GM18511 (cell line): Measurements from ENCODE around the gene KLHL29.
A peak's percentile ranks its signal among the peaks of the same experiment; 100 is the strongest.

Experiments used
- ATAC-seq: cut with Tn5 transposase; IDR thresholded peaks from one replicate; pipeline ENCODE4 v1.9.1; 2021; ENCODE audit warnings: mild to moderate bottlenecking, moderate library complexity; ENCODE audit not compliant: unreplicated experiment

The KLHL29 gene

DNA sequence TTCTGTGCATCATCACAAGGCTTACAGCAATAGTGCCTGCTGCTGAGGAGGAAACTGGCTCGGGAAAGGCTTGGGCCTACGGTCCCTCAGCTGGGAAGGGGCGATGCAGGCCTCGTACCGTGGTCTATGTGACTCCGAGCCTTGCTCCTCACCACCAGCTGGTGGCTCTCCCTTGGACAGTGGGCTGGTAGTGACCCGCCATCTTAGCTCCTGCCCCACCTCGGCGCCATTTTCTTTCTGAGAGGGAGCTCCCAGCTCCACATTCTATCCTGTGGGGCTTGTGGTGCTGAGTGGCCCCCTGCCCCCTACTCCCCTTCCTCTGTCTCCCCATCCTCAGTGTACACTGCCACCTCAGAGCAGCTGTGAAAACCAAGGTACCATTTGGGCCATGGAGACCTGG lies 255.7 kb downstream of the KLHL29 start:
- ATAC-seq, result no peak

DNA sequence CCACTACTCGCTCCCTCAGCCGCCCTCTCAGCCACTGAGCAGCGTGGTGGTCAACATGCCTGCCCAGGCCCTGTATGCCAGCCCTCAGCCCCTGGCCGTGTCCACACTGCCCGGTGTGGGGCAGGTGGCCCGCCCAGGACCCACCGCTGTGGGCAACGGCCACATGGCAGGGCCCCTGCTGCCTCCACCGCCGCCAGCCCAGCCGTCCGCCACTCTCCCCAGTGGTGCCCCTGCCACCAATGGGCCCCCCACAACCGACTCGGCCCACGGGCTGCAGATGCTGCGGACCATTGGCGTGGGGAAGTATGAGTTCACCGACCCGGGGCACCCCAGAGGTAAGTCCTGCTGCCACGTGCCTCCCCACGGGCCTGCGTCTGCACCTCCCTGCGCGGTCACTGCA lies 257.5 kb downstream of the KLHL29 start:
- no peak for ATAC-seq

DNA sequence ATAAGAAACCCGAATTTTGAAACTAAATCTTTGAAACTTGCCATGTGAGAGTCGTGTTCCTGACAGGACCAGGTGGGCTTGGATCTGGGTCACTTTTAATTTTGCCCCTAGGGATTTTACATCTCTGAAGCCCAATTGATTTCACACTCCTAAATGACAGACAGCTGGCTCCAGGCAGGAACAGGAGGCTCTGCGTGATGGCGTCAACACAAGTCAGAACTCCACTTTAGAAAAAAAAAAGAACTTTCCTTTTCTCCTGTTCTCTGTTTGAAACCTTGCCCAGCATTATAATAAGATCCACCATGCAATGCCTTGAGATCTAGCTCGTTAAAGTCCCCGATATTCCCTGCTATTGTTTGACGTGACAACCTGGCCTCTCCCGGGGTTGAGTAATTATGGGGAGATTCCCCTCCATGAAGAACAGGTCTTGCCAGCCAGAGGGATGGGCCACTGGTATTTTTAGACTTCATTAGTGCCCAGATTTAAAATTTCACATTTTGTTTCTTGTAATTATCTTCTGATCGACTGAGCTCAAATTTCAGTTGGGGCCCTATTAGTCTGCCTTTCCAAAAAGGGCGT lies 260.3 kb downstream of the KLHL29 start:
- ATAC-seq, result no peak

DNA sequence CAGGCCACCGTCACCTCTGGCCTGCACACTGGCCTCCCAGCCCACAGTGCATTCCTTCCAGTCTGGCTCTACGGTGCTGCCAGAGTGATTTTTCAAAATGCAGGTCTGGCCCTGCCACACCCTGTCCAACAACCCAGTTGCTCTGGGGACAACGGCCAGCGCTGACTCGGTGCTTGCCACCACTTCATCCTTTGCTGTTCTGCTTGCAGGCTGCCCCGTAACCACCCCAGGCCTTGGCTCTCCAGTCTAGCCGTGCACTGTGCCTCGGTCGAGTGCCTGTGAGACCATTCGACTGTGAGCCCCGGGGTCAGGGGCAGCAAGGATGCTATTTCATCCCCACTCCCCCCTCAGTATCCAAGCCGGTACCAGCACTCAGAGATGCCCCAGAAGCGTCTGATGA lies 262.6 kb downstream of the KLHL29 start:
- no peak for ATAC-seq

DNA sequence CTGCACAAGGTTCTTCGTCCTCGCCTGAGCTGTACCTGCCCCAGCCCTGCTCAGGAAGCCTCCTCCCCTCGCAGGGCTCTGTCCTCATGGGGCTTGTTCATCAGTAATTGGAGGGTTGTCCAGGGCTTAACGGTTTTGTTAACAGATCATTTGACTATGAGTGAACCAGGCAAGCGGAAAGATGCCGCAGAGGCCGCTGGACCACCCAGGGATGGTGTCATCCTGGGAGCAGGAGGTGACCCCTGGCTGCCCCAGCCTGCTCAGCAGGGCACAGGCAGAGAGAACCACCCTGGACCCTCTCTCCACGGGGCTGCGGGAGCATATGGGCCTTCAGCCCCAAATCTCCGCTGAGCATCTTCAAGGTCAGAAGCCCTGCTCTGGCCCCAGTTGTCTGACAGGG lies 264.3 kb downstream of the KLHL29 start:
- ATAC-seq, result no peak

DNA sequence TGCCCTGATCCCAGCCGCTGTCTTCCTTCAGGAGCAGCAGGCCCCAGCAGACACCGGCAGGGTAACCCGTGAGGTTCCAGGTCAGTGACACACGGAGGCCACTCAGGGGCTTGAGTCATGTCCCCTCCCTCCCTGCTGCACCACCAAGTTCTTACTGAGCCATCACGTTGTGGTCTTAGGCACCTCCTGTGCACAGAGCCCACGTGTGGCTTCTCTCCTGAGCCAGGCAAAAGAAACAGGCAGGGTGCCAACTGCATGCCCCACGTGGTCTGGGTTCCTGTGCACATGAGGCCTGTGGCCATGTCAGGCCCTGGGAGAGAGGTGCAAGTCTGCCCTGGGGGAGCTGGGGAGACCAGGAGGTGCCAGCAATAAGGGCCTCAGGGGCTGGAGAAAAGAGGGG lies 264.8 kb downstream of the KLHL29 start:
- peak; percentile 64 for ATAC-seq

GRCh38 chr2:23651187-23652080 lies 266.5 kb downstream of the KLHL29 start:
- ATAC-seq, result no peak

- ATAC-seq, result no peak
Measured at GRCh38 chr2:23653326-23653725, 268.3 kb downstream of the KLHL29 start.

DNA sequence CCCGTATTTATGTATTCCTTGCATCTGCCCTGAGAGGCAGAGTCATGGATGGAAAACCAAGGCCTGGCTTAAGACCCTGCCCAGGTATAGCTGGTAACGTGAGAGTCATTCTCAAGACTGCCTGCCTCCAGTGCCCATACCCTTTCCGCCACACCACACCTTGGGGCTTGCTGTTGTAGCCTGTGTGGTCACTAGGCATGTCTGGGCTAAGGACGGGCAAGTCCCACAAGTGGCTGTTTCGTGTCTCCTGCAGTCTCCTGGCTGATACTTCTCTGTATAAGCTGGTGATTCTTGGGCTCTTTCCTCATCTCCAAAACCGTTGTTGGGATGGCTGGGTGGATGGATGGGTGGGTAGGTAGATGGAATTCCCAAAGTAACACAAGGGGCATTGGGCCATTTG lies 269.8 kb downstream of the KLHL29 start:
- ATAC-seq, result no peak

GRCh38 chr2:23655934-23656596 lies 271.1 kb downstream of the KLHL29 start:
- ATAC-seq, result no peak

- ATAC-seq, result no peak
Measured at GRCh38 chr2:23656597-23656973, 271.6 kb downstream of the KLHL29 start.

DNA sequence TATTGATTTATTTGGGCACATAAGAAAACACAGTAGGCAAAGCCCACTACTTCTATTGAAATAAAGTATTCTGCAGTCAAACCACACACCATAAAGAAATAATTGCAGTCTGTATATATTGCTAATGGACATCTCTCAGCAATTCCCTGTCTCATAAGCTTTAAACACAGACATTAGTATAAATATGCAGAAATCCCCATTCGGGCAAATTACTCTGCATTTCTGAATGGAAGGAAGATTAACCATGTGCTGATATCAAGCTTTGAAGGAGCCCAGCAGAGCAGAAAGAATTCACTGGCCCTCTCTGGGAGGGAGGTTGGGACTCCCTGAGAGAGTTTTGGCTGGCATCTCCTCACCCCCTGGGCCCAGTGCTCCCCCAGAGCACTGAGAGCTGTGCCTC lies 272.4 kb downstream of the KLHL29 start:
- no peak for ATAC-seq

DNA sequence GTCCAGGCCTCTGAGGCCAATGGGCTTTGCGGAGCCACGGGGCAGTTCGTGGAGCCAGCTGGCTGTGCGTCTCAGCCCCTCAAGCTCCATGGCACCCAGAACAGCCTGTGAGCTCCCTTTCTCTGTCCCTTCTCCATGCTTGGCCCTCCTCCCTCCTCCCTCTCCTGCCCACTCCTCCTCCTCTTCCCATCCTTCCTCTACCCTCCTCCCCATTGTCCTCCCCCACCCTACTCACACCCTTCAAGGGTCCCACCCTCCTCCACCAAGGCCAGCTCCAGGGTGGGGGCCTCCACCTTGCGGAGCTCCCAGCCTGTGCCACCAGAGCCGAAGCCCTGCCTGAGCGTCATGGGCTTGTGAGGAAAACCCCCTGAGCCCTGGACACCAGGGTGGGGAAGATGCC lies 273.0 kb downstream of the KLHL29 start:
- no peak for ATAC-seq

DNA sequence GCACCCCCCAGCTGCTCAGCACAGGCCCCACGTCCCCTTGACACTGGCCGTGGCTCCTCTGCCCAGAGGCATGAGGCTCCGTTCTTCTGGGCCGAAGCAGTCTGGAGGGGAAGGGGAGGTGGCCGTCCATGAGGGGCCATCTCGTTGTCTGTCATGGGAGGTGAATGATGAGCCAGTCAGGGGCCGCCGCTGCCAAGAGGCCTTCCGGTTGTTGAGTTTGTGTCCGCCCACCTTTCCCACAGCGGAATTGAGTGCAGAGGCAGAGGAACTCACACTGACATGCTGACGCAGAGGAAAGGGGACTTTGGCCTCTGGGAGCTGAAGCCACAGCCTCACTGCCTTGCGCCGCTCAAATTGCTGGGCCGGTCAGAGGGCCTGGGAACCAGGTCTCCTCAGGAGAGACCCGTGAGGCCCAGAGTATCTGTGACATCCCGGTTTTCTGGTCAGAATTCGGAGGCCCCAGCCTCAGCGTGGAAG lies 273.5 kb downstream of the KLHL29 start:
- peak; percentile 65 for ATAC-seq

DNA sequence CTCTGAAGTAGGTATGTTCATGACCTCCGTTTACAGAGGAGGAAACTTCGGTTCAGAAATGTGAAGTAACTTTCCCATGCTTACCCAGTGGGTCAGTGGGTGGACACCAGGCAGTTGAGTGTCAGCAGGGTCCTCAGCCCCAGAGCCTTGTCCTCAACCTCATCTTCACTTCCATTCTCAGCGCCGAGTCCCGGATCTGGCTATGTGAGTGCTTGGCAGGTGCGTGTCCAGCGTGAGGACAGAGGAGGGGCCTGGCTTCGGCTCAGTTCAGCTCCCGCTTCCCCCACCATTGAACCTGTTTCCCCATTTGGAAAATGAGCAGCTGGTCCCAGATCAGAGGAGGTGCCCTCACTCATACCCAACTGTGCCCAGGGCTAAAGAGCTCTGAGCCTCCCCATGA lies 274.3 kb downstream of the KLHL29 start:
- no peak for ATAC-seq

- no peak for ATAC-seq
Measured at GRCh38 chr2:23659773-23660172, 274.8 kb downstream of the KLHL29 start.

GRCh38 chr2:23660237-23660636 lies 275.3 kb downstream of the KLHL29 start:
- ATAC-seq, result no peak

- ATAC-seq, result no peak
Measured at GRCh38 chr2:23661276-23662050, 276.5 kb downstream of the KLHL29 start.

DNA sequence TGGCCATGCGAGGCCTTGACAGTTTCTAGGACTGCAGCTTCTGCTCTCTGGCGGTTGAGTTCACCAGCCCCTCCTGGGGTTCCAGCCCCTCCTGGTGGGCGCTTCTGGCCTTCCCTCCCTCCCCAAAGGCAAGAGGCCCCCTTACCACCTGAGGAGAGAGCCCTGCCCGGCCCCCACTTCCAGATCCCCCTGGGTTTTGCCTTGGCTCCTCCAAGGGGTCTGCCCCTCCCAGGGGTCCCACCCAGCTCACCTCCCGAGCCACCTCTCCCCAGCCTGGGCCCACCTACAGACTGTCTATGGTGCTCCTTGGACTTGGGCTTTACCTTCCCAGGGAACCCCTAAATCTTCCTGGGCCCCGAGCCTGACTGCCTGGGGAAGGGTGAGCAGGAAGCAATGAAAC lies 277.5 kb downstream of the KLHL29 start:
- no peak for ATAC-seq

- no peak for ATAC-seq
Measured at GRCh38 chr2:23662941-23663920, 278.3 kb downstream of the KLHL29 start.
